ENCODE results near the gene ADAMTS20.

Gene ADAMTS20

GRCh38 chr12:43578782-43579181 is 26.8 kb upstream of the ADAMTS20 start:
- no peak for DNase-seq
- no peaks in the 10 kb centered on the region for H3K36me3 ChIP-seq (replicated peaks; ENCODE audit: insufficient read depth, low read length)
- H3K9ac ChIP-seq (ENCODE audit: low read length) = no peak overlapping the region
- no peak overlapping the region for H2AFZ ChIP-seq (ENCODE audit: low read length)
- no peaks in the 10 kb centered on the region for H3K27me3 ChIP-seq (replicated peaks; ENCODE audit: insufficient read depth, low read length)
- no peaks in the 10 kb centered on the region for H4K20me1 ChIP-seq (ENCODE audit: insufficient read depth, low read length)
- H3K9me2 ChIP-seq (replicated peaks; ENCODE audit: insufficient read depth, low read length) = no peaks in the 10 kb centered on the region
- no peak overlapping the region for H3K4me3 ChIP-seq (ENCODE audit: low read length)
- no peak overlapping the region for H3K27ac ChIP-seq (ENCODE audit: low read length)
- no peak overlapping the region for H3K4me2 ChIP-seq (ENCODE audit: low read depth, low read length)
- no peaks in the 10 kb centered on the region for H3K4me1 ChIP-seq (ENCODE audit: low read length)
- TF ChIP-seq EZH2phosphoT487 (IDR thresholded peaks at IDR 0.05; ENCODE audit: low read length) (no peak), EZH2 (optimal IDR thresholded peaks at IDR 0.05; ENCODE audit: low read depth, low read length) (no peak), CTCF (IDR thresholded peaks at IDR 0.05; ENCODE audit: low read length) (no peak)
- no peaks in the 10 kb centered on the region for H3F3A ChIP-seq (ENCODE audit: insufficient read depth, low read length)
- no peaks in the 10 kb centered on the region for H3K79me2 ChIP-seq (ENCODE audit: low read length)
- no peaks in the 10 kb centered on the region for H3K9me3 ChIP-seq (replicated peaks; ENCODE audit: insufficient read depth, low read length)

- H3F3A ChIP-seq (ENCODE audit: insufficient read depth, low read length) = no peaks in the 10 kb centered on the region
- no peaks in the 10 kb centered on the region for H3K27me3 ChIP-seq (replicated peaks; ENCODE audit: insufficient read depth, low read length)
- no peaks in the 10 kb centered on the region for H3K9me3 ChIP-seq (replicated peaks; ENCODE audit: insufficient read depth, low read length)
- TF ChIP-seq EZH2phosphoT487 (IDR thresholded peaks at IDR 0.05; ENCODE audit: low read length) (no peak), CTCF (IDR thresholded peaks at IDR 0.05; ENCODE audit: low read length) (no peak), EZH2 (optimal IDR thresholded peaks at IDR 0.05; ENCODE audit: low read depth, low read length) (no peak)
- no peak overlapping the region for H3K9ac ChIP-seq (ENCODE audit: low read length)
- H3K36me3 ChIP-seq (replicated peaks; ENCODE audit: insufficient read depth, low read length) = no peaks in the 10 kb centered on the region; the same call in 1 of the 2 replicates
- no peak overlapping the region for H3K4me2 ChIP-seq (ENCODE audit: low read depth, low read length)
- no peaks in the 10 kb centered on the region for H3K79me2 ChIP-seq (ENCODE audit: low read length)
- H3K27ac ChIP-seq (ENCODE audit: low read length) = no peak overlapping the region
- H3K4me1 ChIP-seq (ENCODE audit: low read length) = no peaks in the 10 kb centered on the region
- no peak for DNase-seq
- H3K9me2 ChIP-seq (replicated peaks; ENCODE audit: insufficient read depth, low read length) = no peaks in the 10 kb centered on the region
- no peak overlapping the region for H3K4me3 ChIP-seq (ENCODE audit: low read length)
- H2AFZ ChIP-seq (ENCODE audit: low read length) = no peak overlapping the region
- no peaks in the 10 kb centered on the region for H4K20me1 ChIP-seq (ENCODE audit: insufficient read depth, low read length)
Measured at GRCh38 chr12:43577381-43577780, 25.4 kb upstream of the ADAMTS20 start.

GRCh38 chr12:43576162-43576561 is 24.2 kb upstream of the ADAMTS20 start:
- H3K4me3 ChIP-seq (ENCODE audit: low read length) = no peak overlapping the region
- H3K9me2 ChIP-seq (replicated peaks; ENCODE audit: insufficient read depth, low read length) = no peaks in the 10 kb centered on the region
- no peak overlapping the region for H2AFZ ChIP-seq (ENCODE audit: low read length)
- H3K79me2 ChIP-seq (ENCODE audit: low read length) = no peaks in the 10 kb centered on the region
- H3K4me1 ChIP-seq (ENCODE audit: low read length) = no peaks in the 10 kb centered on the region
- no peak for DNase-seq
- TF ChIP-seq CTCF (IDR thresholded peaks at IDR 0.05; ENCODE audit: low read length) (no peak), EZH2 (optimal IDR thresholded peaks at IDR 0.05; ENCODE audit: low read depth, low read length) (no peak), EZH2phosphoT487 (IDR thresholded peaks at IDR 0.05; ENCODE audit: low read length) (no peak)
- H3K27ac ChIP-seq (ENCODE audit: low read length) = no peak overlapping the region
- H3K27me3 ChIP-seq (replicated peaks; ENCODE audit: insufficient read depth, low read length) = no peaks in the 10 kb centered on the region
- H3K4me2 ChIP-seq (ENCODE audit: low read depth, low read length) = no peak overlapping the region
- no peaks in the 10 kb centered on the region; the same call in 1 of the 2 replicates for H3K36me3 ChIP-seq (replicated peaks; ENCODE audit: insufficient read depth, low read length)
- H3F3A ChIP-seq (ENCODE audit: insufficient read depth, low read length) = no peaks in the 10 kb centered on the region
- H4K20me1 ChIP-seq (ENCODE audit: insufficient read depth, low read length) = no peaks in the 10 kb centered on the region
- H3K9ac ChIP-seq (ENCODE audit: low read length) = no peak overlapping the region
- no peaks in the 10 kb centered on the region for H3K9me3 ChIP-seq (replicated peaks; ENCODE audit: insufficient read depth, low read length)

Measured in MM.1S (cell line).